Measurements from ENCODE around the gene EVI5. TPM values are rescaled to one million over a fixed set of nuclear protein-coding genes. Genes with fewer than 3 reads are reported as not detected.

Gene EVI5
- polyA plus RNA-seq, 1 donor: 12.8 TPM

DNA sequence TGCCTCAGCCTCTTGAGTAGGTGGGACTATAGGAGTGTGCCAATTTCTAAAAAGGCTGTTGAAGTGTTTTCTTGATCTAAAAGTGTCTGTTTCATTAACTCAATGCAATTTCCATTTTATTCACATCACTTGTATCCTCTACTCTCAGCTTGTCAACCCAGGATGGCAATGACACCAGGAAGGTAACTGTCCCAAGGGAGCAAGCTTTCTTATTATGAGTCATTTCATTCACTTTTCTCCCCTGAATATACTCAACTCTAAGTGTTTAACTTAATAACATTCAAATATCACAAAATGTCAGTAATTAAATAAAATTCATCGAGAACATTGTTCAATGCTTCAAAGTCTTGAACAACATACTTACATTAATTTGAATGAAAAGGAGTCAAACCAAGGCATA is 275.3 kb downstream of the EVI5 start:
- DNase-seq: no peak

DNA sequence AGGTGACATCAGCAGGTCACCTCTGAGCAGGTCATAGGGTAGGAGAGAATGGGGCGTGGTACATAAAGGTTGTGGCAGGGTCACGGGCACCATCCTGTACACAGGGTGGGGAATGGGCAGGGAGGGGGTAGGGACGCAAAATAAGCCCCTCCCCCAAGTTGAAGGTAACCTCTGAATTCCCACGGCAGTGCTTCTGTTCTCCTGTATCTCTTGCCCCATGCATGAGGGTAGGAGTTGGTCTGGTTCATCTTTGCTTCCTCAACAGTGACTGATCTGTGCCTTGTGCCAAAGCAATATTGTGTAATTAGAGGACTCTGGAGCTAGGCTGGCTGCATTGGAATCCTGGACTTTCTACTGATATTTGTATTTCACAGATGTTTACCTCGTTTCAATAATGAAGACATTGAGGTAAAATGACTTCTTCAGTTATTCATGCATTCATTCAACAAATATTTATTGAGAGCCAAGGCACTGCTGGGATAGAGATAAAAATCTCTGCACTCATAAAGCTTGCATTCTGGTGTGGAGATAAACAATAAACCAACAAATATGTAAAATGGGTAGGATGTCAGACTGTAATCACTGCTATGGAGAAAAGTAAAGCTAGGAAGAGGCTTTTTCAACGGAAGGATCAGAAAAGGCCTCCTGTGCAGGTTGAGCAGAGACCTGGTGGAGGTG is 279.8 kb downstream of the EVI5 start:
- DNase-seq: no peak

DNA sequence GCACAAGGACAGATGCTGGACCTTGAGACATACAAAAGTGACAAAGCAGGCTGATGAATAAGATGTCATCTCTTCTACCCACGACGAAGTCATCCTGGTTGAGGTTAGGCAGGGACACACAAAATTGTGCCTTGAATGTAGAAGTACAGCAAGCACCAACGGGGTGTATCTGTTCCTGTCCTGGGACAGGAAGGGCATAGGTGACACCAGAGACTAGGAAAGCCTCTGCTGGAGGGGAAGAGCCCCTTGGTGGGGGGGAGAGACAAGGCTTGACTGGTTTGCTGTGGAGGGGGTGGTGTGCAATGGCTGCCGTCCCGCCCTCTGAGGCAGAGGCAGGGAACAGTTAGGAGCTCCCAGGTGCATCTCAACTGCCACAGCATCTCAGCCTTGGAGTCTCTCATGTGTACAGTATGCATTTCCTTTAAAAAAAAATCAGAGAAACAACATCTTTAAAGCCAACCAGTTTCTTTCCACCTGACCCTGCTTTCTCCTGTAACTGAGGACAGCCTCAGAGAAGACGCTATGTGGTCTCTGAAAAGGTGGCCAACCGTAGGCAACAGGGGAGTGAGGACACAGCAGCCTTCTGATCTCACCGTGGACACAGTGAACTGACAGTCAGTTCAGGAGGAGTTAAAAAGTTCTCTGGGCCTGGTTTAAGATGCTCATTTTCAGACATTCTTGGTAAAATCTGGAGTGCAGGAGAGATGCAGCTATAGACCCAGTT is 280.5 kb downstream of the EVI5 start:
- DNase-seq: no peak

DNA sequence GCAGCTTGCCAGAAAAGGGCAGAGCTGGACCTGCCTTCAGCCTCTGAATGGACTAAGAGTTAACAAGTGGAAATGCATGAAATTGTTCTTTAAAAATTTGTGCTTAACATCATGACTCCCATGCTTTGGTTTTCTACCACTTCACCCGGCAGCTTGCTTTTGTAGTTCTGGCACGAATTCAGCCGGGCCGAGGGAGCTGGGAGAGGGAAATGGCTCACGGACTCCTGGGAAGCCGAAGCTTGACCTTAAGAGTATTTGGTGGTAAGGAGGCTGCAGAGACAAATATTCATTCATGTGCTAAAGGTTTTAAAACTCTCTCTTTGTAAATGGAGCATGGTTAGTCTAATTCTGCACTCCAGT is 281.0 kb downstream of the EVI5 start:
- no peak for DNase-seq

DNA sequence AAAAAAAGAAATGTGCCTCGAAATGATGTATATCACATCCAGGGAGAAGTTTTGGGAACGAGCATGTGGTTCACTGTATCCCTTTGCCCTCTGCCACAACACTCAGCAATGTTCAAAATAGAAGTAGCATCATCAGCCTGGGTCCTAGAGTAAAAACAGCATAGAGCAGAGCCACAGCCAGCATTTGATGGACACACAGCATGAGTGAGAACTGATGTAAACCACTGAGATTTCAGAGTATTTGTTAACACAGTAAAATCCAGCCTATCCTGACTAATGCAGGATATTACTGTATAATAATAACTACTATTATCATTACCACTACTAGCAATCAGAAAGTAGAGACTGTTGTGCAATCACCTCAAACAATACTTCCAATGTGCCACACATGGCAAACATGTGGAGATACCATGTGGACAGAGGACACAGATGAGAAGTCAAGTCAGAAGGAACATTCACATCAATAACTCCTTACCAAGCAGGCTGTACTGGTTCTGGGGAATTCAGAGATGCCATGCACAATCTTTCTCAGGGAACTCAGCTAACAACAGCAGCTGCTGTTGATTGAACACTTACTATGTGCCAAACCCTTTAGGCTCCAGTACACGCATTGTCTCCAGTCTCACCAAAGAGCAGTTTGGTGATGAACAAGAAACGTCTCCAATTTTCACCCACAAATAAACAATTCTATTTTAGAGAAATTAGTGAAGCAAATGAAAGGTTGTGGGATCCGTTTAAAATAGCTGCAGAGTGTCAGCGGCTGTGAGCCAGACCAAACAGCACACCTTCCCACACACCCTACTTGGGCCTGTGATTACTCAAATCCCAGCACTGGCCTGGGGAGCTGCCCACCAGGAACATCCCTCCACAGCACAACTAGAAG is 281.6 kb downstream of the EVI5 start:
- no peak for DNase-seq

DNA sequence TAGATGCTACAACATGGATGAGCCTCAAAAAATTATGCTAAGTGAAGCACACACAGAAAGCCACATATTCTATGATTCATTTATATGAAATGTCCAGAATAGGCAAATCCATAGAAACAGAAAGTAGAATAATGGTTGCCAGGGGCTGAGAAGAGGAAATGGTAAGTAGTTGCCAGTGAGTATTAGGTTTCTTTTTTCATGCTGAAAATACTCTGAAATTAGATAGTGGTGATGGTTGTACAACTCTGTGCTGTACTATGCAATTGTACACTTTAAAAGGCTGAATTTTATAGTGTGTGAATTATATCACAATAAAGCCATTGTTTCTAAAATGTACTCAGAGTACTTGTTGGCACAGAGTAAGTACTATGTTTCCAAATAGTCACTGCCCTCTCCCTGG is 282.7 kb downstream of the EVI5 start:
- no peak for DNase-seq

DNA sequence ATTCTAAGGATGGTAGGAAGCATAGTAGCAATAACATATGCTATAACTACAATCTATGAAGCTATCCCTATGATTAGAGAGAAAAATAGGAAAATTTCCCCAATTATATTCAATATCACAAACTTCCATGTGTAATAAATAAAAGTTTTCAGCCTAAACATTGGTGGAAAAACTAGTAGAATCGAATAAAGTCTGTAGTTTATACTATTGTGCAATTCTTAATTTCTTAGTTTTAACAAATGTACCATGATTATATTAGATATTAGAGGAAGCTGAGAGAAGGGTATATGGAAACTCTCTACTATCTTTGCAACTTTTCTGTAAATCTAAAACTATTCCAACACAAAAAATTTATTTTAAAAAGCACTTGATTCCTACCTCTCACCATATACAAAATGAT is 284.4 kb downstream of the EVI5 start:
- DNase-seq: no peak

DNA sequence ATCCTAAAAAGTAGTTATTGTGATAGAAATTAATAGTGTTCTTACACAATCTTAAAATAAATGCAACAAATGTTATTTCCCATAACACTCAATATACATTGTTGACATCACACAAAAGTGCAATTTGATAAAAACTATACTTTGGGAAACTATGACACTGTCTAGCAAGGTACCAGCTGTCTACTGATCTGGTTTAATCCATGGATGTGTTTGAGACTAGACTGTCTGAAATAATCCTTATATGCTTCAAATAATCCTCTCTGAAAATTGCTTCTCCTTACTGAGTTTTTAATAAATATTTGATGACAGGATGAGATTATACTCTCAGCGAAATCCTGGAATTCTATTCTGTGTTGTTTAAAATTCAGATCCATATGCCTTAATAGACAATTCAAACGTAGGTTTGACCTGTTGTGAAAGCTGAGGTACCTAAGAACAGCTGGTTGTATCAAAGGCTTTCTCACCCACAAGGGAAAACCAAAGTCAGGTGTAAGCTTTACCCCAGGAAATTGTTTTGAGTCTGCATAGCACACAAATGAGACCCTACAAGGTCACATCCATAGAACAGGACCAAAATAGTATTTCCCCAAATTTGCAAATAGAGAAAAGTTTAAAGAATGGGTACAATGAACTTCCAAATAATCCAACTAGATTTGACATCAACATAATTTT is 289.4 kb downstream of the EVI5 start:
- DNase-seq: no peak

DNA sequence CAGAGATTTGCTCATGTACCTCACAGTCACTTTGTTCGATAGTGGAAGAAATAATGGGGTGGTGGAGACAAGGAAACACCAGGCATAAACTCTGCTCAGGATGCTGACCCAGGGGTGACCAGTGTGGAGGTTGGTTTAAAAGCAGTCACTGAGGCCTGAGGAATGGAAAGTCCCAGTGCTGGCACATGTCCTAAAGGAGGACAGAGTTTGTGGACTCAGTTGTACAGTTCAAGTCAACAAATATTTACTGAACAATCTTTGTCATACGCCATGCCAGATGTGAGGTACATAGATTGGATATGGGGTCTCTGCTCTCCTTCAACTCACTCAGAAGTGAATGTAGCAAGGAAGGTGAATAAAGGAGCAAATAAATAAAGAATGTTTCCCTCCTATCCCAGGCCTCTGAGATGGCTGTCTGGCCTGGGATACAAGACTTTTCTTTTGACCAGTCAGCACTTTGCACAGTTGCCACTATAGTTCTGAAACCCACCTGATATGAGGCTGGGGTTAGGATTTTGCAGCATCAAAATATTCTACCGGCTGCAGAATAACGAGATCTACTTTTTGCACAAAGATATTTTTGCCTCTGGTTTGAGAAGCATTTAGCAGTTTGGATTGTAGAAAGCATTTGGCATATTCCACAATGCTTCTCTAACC is 290.3 kb downstream of the EVI5 start:
- no peak for DNase-seq

DNA sequence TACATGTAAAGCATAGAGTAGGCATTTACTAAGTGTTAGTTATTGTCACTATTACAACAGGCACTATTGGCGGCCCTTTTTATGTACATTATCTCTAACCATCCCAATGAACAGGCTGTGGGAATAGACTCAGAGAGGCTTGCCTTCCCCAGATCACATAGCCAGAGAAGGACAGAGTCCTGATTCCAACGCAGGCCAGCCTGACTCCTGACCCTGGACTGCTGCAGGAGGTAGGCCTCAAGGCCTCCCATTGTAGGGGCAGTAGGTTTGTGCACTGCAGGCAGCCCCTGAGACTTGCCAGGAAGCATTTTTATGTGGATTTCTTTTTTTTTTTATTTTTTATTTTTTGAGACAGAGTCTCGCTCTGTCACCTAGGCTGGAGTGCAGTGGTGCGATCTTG is 291.8 kb downstream of the EVI5 start:
- DNase-seq: no peak

DNA sequence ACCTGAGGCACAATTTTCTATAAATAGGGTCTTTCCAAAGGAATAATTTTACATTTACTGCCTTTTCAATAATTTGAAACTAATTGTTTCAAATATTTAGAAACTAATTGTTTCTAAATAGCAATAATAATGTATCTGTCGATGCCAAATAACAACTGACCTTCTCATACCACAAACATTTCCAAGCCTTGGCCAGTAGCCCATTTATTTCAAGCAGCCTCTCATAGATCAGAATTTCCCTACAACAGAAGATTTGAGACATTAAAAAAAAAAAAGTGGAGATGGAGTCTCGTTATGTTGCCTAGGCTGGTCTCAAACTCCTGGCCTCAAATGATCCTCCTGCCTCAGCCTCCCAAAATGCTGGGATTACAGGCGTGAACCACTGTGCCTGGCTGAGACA is 296.1 kb downstream of the EVI5 start:
- no peak for DNase-seq

DNA sequence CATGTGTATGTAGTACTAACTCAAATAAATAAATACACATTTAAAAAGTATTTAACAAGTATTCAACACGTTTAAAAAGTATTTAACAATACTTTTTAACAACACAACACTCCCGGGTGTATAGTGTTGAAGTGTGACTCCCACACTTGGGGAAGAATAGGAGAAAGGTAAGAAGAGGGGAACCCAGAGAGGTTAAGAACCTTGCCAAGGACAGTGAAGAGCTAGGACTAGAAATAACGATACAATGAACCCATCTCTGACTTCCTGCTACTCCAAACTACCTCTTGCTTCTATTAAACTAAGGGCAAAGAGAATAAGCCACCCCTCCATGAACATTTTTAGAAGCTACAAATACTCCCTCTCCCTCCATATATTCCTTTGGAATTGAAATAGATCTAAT is 296.5 kb downstream of the EVI5 start:
- no peak for DNase-seq

DNA sequence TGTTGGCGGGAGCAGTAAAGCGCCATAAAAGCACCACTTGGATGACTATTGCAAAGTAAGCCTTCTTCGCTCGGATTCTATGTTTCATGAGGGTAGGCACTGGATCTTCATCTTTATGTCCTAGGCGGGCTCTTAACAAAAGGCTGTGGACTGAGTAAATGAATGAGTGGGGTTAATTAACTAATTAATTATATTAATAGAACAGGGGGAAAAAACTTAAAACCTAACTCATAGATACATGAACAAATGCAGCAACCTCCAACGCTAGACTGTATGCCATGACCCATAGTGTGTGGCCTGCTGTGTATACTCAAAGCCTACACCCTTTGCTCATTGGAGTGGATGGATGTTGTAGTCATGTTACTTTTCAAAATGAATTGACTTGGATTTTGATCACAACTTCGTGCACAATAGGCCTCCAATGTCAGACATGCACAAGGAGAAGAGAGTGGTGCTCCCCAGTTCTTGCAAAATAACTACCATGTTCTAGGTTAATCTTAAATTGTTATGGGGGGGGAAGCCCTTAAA is 297.8 kb downstream of the EVI5 start:
- no peak for DNase-seq

DNA sequence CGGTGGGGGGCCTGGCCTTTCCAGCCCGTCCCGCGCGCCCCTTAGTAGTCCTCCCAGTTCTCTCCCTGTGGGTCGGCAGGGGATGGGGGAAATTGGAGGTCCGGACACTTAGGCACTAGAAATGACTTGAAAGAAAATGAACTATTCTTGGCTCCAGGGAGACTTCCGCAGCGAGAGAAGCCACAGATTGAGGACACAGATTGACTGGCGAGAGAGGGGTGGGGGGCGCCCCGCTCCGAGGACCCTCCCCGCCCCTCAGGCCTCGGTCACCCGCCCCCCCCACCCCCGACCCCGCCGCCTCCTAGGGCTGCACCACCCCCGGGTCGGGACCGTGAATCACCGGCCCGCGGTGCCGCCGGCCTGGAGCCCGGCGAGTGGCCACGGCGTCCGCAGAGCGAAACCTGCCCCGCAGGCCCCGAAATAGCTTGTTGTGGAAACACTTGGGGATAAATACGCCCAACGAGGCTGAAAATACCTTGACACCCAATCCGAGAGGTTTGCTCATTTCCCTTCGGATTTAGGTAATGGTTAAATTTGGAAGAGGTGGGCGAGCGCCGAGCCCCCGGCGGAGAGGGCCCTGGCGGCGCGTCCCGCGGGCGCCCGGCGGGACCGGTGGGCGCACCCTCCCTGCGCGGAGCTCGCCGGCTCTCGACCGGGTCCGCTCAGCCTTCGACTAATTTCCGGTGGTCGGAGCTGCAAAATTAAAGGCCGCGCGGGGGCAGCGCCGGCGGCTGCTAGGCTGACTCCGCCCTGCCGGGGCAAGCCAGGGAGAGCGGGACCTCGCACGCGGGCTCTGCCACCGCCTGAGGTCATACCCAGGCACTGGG is 298.4 kb downstream of the EVI5 start, which contains the start of gene GFI1:
Gene GFI1, minus strand, starts transcription at position 675 of the 827 bp plus-strand sequence. CDS start 3,438 bp downstream, outside the sequence.
- no peak for DNase-seq

DNA sequence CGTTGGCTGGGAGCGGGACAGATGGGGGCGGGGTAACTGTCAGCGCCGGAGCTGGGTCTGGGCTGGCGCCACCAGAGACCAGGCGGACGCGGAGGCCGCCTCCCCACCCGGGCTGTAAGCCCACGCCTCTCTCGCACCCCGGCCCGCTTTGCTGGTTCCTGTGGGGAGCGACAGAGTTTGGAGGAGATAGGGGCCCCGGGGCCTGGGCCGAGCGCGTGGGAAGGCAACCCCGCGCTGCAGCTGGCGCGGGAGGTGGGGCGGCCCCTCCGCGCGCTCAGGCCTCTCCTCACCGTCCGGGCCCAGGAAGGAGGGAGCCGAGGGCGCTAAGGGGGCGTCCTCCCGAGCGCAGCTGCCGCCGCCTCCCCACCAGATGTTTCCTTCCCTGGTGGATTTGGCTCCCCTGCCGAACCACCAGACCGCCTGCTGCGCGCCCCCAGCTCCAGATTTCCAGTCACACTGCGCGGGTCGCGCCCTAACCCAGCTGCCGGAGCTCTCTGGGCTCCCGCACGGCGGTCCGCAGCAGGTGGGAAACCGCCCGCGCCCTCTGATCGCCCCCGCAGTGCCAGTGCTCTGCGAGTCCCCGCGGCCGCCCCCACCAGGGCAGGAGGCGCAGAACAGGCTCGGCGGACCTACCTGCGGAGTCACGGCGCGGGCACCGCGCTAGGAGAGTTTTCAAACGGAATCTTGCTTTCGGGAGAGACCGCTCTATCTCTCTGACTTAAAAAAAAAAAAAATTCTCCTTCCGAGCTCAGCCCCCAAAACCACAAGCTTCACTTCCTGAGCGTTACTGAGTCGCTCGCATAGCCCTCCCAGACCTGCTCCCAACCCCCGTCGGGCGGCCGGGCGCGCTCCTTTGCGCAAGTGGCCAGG is 299.3 kb downstream of the EVI5 start:
- peak; percentile 42 for DNase-seq

DNA sequence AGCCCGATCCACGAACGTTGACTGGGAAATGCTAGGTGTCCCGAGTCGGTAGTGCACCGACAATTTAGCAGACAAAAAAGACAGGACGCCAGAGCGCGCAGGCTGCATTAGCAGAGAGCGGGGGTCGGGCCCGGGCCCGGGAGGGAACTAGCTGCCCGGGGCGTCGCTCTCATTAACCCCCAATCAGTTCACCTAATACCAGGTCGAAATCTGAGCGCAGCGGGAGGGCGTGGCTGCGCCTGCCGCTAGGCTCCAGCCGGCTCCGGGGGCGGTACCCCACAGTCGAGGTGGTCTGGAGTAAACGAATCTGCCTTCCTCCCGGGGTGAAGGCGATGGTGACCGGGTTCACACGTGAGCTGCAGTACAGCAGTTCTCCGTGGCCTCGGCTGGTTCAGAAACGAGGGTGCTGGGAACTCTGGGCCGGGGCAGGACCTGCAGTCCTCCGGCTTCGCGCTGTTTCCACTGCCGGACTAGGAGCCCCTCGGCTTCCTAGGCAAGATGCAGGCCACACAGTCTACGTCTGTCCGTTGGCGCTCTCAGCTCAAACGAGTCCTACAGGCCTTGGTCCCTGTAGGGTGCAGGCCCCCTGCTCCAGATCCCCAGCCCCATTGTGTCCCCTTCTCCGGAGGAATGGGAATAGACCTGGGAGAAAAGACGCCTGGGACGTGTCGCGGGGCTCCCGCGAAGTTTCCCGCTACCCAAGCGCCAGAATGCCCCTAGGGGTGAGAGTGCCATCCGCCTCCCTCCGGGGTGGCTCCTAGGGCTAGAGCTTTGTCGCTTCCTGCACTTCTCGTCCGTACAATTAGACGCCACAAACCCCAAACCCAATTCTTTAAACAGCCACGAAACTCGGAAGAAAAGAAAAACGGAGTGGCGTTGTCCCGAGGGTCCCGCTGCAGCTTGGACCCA is 300.2 kb downstream of the EVI5 start:
- DNase-seq: no peak

DNA sequence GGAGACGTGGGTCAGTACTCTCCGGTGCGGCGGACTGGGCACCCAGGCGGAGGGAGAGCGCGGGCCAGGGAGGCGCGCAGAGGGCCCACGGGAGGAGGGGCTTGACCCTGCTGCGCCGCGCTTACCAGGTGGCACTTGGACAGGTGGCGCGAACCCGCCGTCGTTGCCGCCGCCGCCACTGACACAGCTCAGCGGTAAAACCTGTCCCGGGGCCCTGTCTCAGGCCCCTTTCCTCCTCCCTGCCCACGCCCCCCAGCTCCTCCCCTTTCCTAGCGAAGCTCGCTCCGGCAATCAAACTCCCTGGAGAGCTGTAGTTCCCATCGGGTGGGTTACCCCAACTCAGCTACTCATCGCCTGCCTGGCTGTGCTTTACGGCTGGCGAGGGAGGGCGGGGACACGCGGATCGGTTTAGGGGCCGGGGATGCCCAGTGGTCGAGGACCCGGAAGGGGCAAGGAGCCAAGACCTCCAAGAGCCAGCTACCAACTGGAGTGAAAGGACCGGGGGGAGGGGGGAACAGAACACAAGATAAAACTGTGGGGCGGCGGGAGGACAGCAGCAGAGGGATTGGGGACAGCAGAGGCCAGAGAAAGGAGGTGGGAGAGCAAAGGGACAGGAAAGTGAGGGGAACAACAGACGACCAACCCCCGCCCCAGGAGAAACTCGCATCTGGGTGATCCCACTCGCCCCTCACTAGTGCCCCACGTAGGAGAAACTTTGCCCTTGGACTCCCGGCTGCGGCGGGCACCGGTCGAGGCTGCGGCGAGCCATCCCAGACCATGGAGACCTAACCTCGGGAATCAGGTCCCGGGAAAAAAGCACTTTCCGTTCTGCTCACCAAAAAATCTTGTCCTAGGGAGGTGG is 301.1 kb downstream of the EVI5 start:
- DNase-seq: no peak

Data from hindlimb muscle (tissue), 1 donor.